ENCODE data around the gene STAT5B. TPM values are rescaled to one million over a fixed set of nuclear protein-coding genes. Genes with fewer than 3 reads are reported as not detected.

The STAT5B gene
- total and polyA plus RNA-seq, 9 of the 15 experiments (the other 6 are each of a cell fraction or from before 2014, with no cell fraction given) = 20.8 to 176 (median 92.4) TPM

DNA sequence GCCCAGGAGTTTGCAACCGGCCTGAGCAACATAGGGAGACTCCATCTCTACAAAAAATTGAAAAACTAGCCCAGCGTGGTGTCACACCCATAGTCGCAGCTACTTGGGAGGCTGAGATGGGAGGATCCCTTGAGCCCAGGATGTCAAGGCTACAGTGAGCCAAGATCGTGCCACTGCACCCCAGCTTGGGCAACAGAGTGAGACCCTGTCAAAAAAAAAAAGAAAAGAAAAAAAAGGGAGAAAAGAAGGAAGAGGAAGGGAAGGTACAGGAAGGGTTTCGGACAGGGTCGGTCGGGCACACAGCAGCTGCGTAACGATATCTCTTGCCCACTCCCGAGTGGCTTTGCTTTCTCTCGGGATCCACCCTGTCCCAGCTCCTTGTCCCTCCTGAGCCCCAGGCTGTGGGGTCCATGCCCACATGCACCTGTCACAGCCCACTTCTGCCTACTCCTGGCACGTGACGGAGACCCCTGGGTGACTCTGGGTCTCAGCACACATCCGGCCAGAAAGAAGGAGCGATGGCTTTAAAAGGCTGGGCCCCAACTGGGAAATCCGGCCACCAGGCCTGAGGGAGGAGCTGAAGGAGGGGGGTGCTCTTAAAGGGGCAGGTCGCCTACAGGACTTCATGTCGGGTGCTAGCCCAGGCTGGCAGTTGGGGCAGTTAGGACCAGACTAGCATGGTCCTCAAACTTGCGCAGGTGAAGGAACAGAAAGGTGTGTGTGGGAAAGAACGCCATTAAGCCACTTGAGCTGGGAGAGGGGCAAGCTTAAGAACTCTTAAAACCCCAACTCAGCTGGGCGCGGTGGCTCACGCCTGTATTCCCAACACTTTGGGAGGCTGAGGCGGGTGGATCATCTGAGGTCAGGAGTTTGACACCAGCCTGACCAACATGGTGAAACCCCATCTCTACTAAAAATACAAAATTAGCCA lies 82.0 kb downstream of the STAT5B start, which contains the start of gene GHDC (continued):
- TF ChIP-seq, protein P1, sequence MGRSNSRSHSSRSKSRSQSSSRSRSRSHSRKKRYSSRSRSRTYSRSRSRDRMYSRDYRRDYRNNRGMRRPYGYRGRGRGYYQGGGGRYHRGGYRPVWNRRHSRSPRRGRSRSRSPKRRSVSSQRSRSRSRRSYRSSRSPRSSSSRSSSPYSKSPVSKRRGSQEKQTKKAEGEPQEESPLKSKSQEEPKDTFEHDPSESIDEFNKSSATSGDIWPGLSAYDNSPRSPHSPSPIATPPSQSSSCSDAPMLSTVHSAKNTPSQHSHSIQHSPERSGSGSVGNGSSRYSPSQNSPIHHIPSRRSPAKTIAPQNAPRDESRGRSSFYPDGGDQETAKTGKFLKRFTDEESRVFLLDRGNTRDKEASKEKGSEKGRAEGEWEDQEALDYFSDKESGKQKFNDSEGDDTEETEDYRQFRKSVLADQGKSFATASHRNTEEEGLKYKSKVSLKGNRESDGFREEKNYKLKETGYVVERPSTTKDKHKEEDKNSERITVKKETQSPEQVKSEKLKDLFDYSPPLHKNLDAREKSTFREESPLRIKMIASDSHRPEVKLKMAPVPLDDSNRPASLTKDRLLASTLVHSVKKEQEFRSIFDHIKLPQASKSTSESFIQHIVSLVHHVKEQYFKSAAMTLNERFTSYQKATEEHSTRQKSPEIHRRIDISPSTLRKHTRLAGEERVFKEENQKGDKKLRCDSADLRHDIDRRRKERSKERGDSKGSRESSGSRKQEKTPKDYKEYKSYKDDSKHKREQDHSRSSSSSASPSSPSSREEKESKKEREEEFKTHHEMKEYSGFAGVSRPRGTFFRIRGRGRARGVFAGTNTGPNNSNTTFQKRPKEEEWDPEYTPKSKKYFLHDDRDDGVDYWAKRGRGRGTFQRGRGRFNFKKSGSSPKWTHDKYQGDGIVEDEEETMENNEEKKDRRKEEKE (IDR thresholded peaks at IDR 0.05; ENCODE audit: borderline replicate concordance in 1 of 2, control insufficient read depth in 1 of 2, low read depth in 2 of 2, low read length in 1 of 2) = no peak
- TF ChIP-seq RFX5 (IDR thresholded peaks at IDR 0.05; ENCODE audit: low read depth, low read length) (no peak), DIDO1 (tag; IDR thresholded peaks at IDR 0.05; ENCODE audit: low read depth) (no peak), FUS (optimal IDR thresholded peaks at IDR 0.05; ENCODE audit: low read depth, low read length) (no peak), HMG20B (CRISPR knock-in tag; IDR thresholded peaks at IDR 0.05) (no peak), PHTF2 (CRISPR knock-in tag; IDR thresholded peaks at IDR 0.05) (no peak), NFATC3 (IDR thresholded peaks at IDR 0.05) (no peak), EWSR1 (IDR thresholded peaks at IDR 0.05; ENCODE audit: borderline replicate concordance, low read depth, partially characterized antibody) (no peak), SUPT5H (IDR thresholded peaks at IDR 0.05) (peak; percentile 70; the same call in 1 of the 2 replicates), TEAD2 (tag; IDR thresholded peaks at IDR 0.05) (no peak), NCOA1 (IDR thresholded peaks at IDR 0.05; ENCODE audit: low read depth) (peak; percentile 54; the same call in 1 of the 2 replicates), U2AF1 (optimal IDR thresholded peaks at IDR 0.05; ENCODE audit: low read depth, low read length) (no peak), FOXJ3 (CRISPR knock-in tag; IDR thresholded peaks at IDR 0.05) (no peak), SREBF1 (IDR thresholded peaks at IDR 0.05; ENCODE audit: borderline replicate concordance, low read depth, low read length) (0 out of 2 replicates have a peak, but pooled peaks have one; percentile 38), YY1 (IDR thresholded peaks at IDR 0.05; ENCODE audit: borderline replicate concordance in 1 of 3, control insufficient read depth in 1 of 3, extremely low read depth in 1 of 3, insufficient read depth in 3 of 3, insufficient read length in 1 of 3, insufficient replicate concordance in 2 of 3, low read depth in 1 of 3, low read length in 2 of 3) (peak in 1 of 3 experiments; percentile 25), SP1 (CRISPR knock-in tag; IDR thresholded peaks at IDR 0.05) (peak; percentile 98)
- TF ChIP-seq, protein P2, sequence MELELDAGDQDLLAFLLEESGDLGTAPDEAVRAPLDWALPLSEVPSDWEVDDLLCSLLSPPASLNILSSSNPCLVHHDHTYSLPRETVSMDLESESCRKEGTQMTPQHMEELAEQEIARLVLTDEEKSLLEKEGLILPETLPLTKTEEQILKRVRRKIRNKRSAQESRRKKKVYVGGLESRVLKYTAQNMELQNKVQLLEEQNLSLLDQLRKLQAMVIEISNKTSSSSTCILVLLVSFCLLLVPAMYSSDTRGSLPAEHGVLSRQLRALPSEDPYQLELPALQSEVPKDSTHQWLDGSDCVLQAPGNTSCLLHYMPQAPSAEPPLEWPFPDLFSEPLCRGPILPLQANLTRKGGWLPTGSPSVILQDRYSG (tag; conservative IDR thresholded peaks at IDR 0.05; ENCODE audit: low read depth) = no peak
- TF ChIP-seq, protein P3, sequence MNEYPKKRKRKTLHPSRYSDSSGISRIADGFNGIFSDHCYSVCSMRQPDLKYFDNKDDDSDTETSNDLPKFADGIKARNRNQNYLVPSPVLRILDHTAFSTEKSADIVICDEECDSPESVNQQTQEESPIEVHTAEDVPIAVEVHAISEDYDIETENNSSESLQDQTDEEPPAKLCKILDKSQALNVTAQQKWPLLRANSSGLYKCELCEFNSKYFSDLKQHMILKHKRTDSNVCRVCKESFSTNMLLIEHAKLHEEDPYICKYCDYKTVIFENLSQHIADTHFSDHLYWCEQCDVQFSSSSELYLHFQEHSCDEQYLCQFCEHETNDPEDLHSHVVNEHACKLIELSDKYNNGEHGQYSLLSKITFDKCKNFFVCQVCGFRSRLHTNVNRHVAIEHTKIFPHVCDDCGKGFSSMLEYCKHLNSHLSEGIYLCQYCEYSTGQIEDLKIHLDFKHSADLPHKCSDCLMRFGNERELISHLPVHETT (CRISPR knock-in tag; conservative IDR thresholded peaks at IDR 0.05 in 1 of 2, IDR thresholded peaks at IDR 0.05 in 1 of 2) = no peak
- TF ChIP-seq, protein P4, sequence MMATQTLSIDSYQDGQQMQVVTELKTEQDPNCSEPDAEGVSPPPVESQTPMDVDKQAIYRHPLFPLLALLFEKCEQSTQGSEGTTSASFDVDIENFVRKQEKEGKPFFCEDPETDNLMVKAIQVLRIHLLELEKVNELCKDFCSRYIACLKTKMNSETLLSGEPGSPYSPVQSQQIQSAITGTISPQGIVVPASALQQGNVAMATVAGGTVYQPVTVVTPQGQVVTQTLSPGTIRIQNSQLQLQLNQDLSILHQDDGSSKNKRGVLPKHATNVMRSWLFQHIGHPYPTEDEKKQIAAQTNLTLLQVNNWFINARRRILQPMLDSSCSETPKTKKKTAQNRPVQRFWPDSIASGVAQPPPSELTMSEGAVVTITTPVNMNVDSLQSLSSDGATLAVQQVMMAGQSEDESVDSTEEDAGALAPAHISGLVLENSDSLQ (IDR thresholded peaks at IDR 0.05) = no peak; the same call in 1 of the 2 replicates

Data from K562 (cell line).